DMS153 (cell line): ENCODE data around the gene TBATA.

Experiments
- DNase-seq: peaks from one replicate; lab custom pipeline; 2025; lab: John Stamatoyannopoulos, UW

The TBATA gene, protein sequence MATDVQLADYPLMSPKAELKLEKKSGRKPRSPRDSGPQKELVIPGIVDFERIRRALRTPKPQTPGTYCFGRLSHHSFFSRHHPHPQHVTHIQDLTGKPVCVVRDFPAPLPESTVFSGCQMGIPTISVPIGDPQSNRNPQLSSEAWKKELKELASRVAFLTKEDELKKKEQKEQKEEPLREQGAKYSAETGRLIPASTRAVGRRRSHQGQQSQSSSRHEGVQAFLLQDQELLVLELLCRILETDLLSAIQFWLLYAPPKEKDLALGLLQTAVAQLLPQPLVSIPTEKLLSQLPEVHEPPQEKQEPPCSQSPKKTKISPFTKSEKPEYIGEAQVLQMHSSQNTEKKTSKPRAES

DNA sequence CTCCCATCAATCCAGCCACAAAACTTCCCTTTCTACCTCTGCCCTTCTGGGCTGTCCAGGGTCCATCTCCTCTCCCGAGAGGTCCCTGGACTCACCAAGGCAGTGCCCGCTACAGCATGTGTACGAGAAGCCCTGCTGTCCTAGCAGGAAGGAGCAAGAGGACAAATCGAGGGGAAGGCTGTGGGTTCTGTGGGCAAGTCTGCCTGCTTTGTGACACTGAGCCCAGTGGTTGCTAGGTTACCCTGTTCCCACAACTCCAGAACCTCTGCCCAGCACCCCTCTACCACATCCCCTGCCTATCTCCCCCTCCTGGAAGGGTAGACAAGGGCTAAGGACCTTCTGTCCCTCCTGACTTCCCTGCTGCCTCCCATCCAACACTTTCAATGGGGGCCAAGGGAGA, at the start of gene TBATA:
Gene TBATA (minus strand): TSS at position 188 of the 400 bp plus-strand sequence. CDS start 1,998 bp downstream, outside the sequence.
- DNase-seq = no peak

DNA sequence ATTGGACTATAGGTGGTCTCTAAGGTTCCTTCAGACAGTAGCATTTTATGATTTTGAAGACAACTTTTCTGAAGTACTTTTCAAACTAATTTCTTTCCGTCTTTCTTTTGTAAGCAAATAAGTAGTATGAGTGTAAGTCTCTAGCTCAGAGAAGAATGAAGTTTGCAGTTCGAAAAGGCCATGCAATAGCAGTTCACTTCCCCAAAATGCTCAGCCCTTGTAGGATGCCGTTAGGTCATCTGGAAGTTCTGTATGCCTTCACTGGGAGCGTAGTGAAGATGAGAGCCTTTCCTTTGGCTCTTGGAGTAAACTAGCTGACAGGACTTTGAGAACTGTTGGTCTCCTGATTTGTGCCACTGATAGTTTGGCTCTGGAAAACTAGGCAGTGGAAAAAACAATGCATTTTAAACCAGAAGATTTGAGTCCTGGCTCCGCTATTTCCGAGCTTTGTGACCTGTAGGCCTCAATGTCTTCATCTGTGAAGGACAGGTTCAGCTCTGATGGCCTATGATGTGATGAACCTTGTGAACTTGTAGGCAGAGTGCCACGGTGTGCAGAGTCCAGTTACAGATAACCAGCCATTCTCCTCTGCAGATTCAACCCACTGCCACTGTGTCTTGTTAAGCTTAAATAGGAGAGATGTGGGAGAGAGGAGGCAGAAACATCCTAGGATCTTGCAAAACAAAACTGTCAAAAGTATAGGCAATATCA, 49.4 kb upstream of the TBATA start:
- DNase-seq = no peak

DNA sequence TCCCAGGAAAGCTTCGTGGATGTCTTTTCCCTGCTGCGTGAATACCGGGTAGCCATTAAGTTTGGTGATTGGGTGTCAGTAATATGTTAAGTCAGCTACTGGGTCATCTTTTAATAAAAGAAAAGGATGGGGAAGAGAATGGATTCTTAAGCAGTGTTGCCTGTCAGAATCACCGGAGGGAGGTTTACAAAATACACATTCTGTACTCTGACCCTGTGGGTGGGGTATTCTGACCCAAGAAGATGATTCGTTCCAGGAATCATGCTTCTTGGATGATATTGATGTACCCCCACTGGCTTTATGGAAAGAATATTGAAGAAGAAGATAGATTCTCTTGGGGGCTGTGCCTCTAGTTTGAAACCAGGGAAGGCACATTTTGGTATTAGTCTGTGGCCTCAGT, 48.8 kb upstream of the TBATA start:
- no peak for DNase-seq

DNA sequence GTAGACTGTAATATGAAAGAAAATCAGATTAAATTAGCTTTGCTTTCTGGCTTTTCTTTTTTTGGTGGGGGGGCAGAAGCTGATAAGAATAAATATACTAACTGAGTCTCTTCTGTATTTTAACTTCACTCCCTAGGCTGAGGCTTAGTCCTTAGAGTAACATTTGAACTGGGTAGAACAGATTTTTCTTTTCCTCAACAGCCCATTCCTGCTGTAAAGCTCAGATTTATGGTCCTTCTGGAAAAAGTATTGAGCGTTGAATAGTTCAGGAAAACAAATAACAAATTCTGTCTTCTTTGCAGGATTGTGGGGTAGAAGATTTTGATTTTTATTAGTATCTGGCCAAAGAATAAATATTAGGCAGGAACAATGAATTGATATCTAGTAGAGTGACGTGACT, 48.4 kb upstream of the TBATA start:
- no peak for DNase-seq

DNA sequence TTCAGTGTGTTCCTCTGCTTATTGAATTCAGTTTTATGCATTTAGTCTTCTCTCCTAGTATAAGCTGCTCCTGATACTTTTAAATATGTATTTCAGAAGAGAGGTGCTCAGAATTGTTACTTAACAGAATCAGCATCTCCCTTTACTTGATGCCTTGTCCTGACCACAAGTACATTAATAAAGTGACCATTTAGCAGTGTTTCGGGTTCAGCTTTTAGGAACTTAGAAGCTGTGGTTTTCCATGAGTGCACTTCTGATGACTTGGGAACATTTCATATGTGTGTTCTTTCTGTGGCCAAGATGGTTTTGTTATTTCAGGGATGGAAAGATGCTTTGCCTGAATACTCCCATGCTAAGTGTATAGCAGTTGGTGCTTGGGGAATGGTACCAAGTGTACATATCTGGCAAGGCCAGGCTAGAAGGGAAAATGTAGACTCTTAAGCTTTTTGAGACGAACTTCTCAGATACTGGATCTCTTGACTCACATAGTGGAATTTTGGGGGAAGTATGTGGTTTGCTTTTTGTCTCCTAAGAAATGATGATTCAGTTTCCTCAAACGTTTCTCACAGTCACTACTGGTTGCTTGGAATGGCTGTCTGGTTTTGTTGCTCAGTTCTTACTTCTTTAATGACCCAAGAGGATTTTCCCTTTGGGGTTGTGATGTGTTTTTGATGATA, 47.8 kb upstream of the TBATA start:
- DNase-seq = no peak

DNA sequence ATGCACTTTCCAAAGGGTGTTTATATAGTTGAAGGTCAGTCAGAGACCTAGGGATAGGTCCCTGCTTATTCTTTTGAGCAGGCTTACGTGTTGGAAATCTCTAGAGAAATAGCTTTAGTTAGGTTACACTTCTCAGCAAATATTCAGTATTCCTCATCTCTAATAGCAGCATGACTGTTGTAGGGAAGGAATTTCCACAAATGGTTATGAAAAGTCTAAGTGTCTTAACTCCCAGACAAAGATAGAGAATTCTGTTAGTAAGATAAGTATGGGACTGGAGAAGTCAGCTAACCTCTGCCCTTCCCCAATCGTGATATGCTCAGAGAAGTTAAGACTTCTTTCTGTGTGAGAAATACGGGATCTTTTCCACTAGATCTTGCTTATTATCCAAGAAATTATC, 47.0 kb upstream of the TBATA start:
- DNase-seq = no peak

DNA sequence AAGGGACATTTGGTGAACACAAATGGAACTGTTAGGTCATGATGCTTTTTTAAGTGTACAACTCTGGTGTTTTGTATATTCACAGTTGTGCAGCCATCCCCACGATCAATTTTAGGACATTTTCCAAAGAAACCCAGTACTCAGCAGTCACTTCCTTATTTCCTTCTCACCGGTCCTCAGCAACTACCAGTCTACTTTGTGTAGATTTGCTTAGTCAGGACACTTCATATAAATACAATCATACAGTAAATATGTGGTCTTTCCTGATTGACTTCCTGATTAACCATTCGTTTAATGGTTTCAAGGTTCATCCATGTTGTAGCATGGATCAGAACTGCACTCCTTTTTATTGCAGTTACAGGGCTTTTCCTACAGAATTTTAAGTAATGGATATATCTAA, 45.0 kb upstream of the TBATA start:
- DNase-seq = no peak

DNA sequence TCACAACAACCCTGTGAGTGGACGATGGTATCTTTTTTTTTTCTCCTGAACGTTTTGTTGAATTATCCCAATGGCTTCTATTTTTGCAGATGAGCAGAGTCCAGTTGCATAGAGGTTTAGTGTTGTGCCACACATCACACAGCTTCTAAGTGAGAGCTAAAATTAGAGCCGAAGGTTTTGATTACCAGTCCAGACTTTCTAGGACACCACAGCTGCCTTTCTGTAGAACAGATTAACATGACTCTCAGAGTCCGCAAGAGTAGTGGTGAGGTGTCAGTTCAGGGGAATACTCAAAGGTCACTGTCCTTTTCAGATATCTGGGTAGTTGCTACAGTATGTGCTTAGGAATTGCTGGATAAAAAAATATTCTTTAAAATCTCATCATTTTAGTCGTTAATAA, 44.4 kb upstream of the TBATA start:
- DNase-seq = no peak

DNA sequence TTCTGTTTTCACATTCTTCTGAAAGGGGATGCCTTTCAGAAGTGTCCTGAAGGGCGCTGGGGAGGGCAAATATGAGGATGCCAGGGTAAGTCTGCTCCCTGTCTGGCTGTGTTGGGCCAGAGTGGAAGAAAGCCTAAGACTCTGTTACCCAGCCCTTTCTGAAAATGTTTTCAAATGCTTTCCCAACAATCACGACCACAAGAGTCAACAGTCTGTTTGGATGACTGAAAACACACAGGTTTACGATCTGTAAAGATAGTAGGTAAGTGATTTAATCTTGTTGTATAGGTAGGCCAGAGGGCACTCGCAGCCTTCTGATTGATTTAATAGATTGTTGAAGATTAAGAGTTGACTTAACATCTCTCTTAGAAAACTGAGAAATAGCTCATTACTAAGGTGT, 43.7 kb upstream of the TBATA start:
- peak; percentile 64 for DNase-seq

DNA sequence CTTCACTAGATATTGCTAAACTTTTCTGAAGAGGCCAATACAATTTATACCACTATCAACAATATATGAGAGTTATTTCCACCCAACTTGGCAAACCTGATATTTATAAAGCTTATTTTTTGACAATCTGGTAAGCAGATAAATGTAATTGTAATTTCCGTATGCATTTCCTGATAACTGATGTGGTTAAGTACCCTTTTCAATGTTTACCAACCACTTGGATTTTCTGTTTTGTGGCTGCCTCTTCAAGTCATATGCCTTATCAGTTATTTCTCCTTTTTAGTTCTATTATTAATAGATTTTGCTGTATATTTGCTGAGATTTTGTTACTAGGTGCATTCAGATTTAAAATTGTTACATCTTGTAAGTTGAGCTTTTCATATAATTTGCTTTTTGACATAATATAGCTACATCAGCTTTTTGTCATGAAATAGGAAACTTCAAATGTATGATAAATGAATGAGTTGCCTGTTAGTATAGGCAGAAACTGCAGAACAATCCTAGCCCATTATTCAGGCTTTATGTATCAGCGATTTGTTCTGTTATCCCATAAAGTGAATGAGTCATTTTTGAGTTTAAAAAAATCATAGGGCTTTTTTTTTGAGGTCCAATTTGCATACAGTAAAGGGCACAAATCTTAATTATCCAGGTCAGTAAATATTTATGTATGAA, 42.0 kb upstream of the TBATA start:
- DNase-seq = peak; percentile 59

DNA sequence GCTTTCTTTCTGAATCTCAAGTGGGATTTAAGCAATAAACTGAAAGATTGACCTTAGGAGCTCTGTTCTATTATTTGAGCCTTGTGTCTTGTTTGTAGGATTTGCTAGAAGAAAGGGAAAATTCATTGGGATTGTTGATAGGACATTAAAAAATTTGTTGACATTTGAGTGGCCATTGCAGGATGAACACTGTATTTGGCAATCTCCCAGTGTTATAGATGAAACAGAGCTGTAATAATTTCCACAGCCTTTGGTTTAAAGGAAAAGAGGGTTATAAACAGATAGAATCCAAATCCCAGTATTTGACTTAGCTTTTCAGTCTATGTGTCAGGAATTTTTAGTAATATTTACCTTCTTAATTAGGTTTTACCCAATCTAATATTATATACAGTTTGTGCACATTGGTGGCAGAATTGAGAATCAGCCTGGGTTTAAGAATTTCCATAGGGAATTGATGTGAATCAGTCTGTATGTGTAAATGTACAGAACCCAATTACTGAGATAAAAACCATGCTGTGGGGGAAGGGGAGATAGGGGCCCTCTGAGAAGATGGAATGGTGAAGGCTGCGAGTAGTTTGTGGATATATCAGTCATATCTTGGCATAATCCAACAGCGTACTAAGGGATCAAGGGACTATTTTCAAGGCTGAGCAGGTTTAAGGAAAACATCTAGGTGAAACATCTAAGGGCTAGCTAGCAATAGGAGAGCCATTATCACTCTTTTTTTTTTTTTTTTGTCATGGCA, 37.1 kb upstream of the TBATA start:
- no peak for DNase-seq

DNA sequence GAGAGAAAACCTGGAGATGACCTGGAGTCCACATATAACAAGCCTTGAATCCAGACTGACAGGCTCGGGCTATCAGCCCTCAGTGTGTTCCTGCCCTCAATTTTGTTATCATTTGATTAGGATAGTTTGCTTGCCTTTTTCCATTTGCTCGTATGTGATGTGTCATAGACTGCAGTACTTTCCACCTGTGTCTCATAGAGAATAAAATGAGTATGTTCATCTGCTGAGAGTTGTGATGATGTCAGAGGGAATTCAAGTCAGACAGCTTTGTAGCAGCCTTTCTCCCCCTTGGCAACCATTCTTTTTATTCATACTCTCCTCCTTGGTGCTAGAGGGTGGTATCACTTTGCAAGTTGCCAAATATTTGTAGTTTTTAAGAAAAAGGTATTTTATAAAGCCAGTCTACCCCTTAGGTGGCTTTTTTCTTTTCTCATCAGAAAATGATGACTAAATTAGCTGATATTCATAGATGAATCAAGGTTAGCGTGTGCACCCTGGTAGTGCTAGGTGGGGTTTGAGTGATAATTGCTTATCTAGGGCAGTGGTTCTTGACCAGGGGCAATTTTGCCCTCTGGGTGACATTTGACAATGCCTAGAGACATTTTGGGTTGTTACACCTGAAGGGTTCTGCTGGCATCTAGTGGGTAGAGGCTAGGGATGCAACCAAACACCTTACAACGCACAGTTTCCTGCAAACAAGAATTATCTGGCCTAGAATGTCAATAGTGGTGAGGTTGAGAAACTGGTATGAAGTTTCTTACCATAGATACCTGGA, 36.0 kb upstream of the TBATA start:
- peak; percentile 7 for DNase-seq

DNA sequence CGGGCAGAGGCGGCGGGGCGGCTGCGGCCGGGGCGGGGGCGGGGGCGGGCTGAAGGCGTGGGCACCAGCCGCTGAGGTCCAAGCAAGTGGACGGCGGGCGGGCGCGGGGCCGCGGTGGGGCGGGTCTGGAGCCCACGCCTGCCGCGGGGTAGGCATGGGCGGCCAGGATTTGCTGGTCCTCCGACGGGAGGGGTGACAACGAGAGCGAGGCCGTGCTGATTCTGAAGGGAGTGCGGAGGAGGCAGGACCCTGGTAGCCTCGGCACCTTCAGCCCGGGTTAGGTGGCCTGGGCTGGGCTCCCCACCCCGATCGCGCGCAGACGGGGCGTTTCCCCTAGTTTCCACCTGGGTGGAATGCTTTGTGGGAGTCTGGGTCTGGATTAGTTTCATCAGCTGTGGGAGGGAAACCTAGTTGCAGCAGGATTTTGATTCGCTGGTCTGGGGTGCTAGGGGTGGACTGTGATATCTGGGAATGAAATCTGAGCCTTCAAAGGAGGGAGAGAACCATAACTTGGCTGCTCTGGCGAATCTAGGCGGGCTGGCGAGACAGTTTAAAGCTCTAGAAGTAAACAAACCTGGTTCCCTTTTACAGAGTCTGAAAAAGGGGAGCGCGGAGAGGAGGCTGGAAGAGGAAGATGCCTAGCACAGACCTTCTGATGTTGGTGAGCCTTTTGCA, 31.2 kb upstream of the TBATA start:
- peak; percentile 54 for DNase-seq

DNA sequence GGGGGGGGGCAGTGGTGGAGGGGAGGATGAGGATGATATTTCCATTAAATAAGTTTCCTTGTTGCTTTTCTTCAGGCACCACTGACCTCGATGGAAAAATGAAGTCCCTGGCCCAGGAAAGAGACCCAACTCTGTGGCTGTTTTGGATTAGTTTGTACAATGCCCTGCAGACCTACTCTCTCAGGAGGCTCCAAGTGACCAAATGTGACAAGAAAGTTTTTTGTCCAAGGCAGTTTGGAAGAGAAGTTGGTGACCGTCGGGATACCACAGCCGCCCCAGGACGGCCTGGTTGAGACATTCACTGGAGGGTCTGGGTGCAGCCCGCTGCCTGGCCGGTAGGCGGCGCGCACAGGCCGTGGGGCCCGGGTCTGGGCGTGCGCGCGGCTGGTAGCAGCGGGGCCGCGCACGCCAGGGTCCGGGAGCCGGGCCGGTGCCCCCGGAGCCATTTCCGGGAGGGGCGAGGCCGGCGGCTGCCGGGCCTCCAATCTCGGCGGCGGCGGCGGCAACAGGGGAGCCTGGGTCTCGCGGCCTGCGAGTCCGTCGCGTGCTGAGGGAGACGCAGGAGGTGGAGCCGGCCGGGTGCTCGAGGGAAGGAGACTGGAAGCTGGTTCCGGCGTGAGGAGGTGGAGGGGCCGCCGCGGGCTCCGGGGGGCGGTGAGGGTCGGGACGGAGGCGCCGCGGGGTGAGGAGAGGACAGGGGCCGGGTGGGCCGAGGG, 30.5 kb upstream of the TBATA start, which contains the start of gene SGPL1:
Gene SGPL1 (plus strand): TSS at position 445 of the 716 bp plus-strand sequence. CDS start 906 bp downstream, outside the sequence.
- DNase-seq = peak; percentile 57

DNA sequence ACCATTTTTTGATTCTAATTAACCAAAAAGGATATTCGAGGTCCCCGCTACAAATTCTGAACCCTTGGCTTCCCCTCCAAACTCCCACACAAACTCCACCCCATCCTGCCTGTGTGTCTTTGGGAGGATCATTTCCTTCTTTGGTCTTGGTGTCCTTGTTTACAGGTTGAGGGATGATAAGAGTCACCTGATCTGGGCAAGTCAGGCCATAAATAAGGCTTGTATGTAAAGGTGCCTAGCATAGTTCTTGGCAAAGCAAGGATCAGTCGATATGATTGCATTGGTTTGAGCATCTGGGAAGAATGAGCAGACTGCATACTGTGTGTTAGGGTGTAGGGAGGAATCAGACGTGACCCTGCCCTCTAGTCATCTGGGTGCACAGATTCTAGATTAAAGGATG, 28.9 kb upstream of the TBATA start:
- no peak for DNase-seq

DNA sequence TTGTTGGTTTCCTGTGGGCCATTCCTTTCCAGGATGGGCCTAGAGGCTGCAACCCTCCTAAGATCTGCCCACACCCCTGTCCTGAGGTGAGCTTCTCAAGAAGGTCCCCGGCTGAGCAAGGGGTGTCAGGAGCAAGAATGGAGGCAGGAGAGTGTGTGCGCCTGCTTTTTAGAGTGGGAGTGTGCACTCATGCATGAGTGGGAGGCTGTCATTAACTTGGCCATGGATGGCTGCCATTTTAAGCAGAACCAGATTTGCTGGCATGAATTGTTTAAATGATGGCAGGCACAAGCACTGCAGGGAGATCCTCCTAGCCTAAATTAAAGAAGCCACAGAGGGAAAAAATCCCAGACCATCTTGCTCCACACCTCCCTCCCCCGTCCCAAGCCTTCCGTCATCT, 27.6 kb upstream of the TBATA start:
- DNase-seq = no peak

DNA sequence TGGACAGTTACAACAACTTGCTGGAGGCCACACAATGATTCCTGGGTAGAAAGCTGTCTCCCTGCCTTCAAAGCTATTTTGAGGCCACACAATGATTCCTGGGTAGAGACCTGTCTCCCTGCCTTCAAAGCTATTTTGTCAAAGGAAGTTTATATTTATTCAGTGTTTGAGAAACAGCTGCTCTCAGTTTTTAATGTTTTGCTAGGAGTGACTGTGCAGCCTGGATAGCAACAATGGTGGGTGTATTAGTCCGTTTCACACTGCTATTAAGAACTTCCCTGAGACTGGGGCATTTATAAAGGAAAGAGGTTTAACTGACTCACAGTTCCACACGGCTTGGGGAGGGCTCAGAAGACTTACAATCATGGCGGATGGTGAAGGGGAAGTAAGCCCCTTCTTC, 26.7 kb upstream of the TBATA start:
- DNase-seq = peak; percentile 12

DNA sequence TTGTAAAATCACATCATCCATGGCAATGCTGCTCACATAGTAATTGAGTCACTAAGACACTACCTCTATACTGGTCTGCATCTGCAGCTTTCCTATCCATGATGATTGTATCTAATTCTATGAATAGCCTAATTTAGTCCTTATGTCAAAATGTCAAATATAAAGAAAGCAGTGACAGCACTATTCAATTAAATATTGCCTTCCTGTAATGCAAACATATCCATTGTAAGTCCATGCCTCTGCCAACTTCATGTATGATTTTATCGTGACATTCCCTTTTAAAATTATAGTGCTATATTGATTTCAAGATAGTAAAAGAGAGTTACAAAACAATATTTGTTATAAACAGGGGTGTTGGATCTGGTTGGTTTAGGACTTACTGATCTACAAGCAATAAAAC, 25.8 kb upstream of the TBATA start:
- no peak for DNase-seq

DNA sequence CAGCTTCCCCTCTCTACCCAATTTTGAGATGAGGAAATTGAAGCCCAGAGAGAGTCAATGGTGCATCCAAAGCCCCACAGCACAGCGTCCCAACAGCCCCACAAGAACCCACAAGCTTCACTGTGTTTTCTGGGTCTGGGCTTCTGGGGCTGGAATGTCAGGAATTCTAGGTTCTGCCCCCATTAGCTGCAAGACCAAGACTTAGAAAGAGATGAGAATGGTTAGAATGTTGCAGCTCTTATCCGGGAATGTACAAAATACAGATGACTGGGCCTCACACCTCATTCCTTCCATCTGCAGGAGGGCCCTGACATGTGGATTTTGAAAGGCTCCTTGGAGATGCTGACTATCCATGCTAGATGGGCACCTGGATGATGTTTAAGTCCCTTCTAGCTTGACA, 24.5 kb upstream of the TBATA start:
- DNase-seq = no peak
